SK-N-SH treated with all-trans-retinoic acid at 6 μM for 48 hours (cell line): ENCODE results near the gene STAC2.
A peak's percentile ranks its signal among the peaks of the same experiment; 100 is the strongest.

Experiments
- ATAC-seq: fragments of 200-7000 bp; cut with Tn5 transposase; 3 replicates; pipeline ENCODE4 v1.9.1; 2020; ENCODE audit warnings: mild to moderate bottlenecking, moderate library complexity
- ARNTL ChIP-seq: fragments of 450-650 bp; formaldehyde crosslinking; IDR thresholded peaks from 2 replicates; pipeline ENCODE4 v1.5.0; 2020; ENCODE audit warnings: low read depth, mild to moderate bottlenecking, moderate library complexity, borderline replicate concordance
- BACH2 ChIP-seq: fragments of 250-450 bp; sonication (Bioruptor Pico); IDR thresholded peaks from 2 replicates; pipeline ENCODE4 v1.9.0; 2021; ENCODE audit warnings: mild to moderate bottlenecking, borderline replicate concordance
- ESRRG ChIP-seq: fragments of 250-450 bp; sonication (Bioruptor Pico); IDR thresholded peaks from 2 replicates; pipeline ENCODE4 v1.6.1; 2021; ENCODE audit warnings: mild to moderate bottlenecking
- GLIS3 ChIP-seq: fragments of 250-450 bp; sonication (Bioruptor Pico); IDR thresholded peaks from 2 replicates; pipeline ENCODE4 v1.5.0; 2020; ENCODE audit warnings: mild to moderate bottlenecking, moderate library complexity
- ISL1 ChIP-seq: fragments of 250-450 bp; sonication (Bioruptor Pico); IDR thresholded peaks from 2 replicates; pipeline ENCODE4 v2.1.2; 2022; ENCODE audit warnings: mild to moderate bottlenecking, moderate library complexity
- OSR1 ChIP-seq: fragments of 250-450 bp; sonication (Bioruptor Pico); IDR thresholded peaks from 2 replicates; pipeline ENCODE4 v1.8.0; 2022; ENCODE audit warnings: moderate library complexity, mild to moderate bottlenecking, inconsistent platforms
- PPARA ChIP-seq: fragments of 250-450 bp; sonication (Bioruptor Pico); IDR thresholded peaks from 2 replicates; pipeline ENCODE4 v1.5.0; 2020; ENCODE audit warnings: mild to moderate bottlenecking, borderline replicate concordance
- RARB ChIP-seq: fragments of 250-450 bp; sonication (Bioruptor Pico); IDR thresholded peaks from 2 replicates; pipeline ENCODE4 v1.8.0; 2021; ENCODE audit warnings: mild to moderate bottlenecking, moderate library complexity
- TCF4 ChIP-seq: fragments of 250-450 bp; sonication (Bioruptor Pico); IDR thresholded peaks from 2 replicates; pipeline ENCODE4 v1.8.0; 2021; ENCODE audit warnings: mild to moderate bottlenecking, moderate library complexity, borderline replicate concordance
- TOX ChIP-seq: fragments of 250-450 bp; sonication (Bioruptor Pico); IDR thresholded peaks from 2 replicates; pipeline ENCODE4 v1.8.0; 2021; ENCODE audit warnings: mild to moderate bottlenecking, moderate library complexity, borderline replicate concordance
- ZC3H10 ChIP-seq: fragments of 250-450 bp; sonication (Bioruptor Pico); IDR thresholded peaks from 2 replicates; pipeline ENCODE4 v1.5.1; 2021; ENCODE audit warnings: mild to moderate bottlenecking, moderate library complexity
- ZFP3 ChIP-seq: fragments of 250-450 bp; sonication (Bioruptor Pico); IDR thresholded peaks from 2 replicates; pipeline ENCODE4 v1.5.0; 2020; ENCODE audit warnings: mild to moderate bottlenecking, moderate library complexity
- ZFP30 ChIP-seq: fragments of 450-650 bp; formaldehyde crosslinking; IDR thresholded peaks from 2 replicates; pipeline ENCODE4 v1.5.0; 2022; ENCODE audit warnings: mild to moderate bottlenecking, moderate library complexity
- ZNF565 ChIP-seq: fragments of 450-650 bp; formaldehyde crosslinking; conservative IDR thresholded peaks from 2 replicates; pipeline ENCODE4 v1.5.0; 2020; ENCODE audit warnings: low read depth, mild to moderate bottlenecking, moderate library complexity
- ZNF70 ChIP-seq: fragments of 450-650 bp; formaldehyde crosslinking; IDR thresholded peaks from 2 replicates; pipeline ENCODE4 v1.5.0; 2020; ENCODE audit warnings: mild to moderate bottlenecking, moderate library complexity
- ZNF8 ChIP-seq: fragments of 450-650 bp; formaldehyde crosslinking; IDR thresholded peaks from 2 replicates; pipeline ENCODE4 v1.5.0; 2020; ENCODE audit warnings: mild to moderate bottlenecking, moderate library complexity
- TF ChIP-seq, protein P1 (sequence below): fragments of 250-450 bp; sonication (Bioruptor Pico); IDR thresholded peaks from 2 replicates; pipeline ENCODE4 v1.5.1; 2021; ENCODE audit warnings: mild to moderate bottlenecking, moderate library complexity
- TF ChIP-seq, protein P2 (sequence below): fragments of 250-450 bp; sonication (Bioruptor Pico); IDR thresholded peaks from 2 replicates; pipeline ENCODE4 v1.5.0; 2020; ENCODE audit warnings: mild to moderate bottlenecking, moderate library complexity
- TF ChIP-seq, protein P3 (sequence below): fragments of 250-450 bp; sonication (Bioruptor Pico); IDR thresholded peaks from 2 replicates; pipeline ENCODE4 v1.5.1; 2020; ENCODE audit warnings: low read depth, mild to moderate bottlenecking, moderate library complexity
- TF ChIP-seq, protein P4 (sequence below): fragments of 250-450 bp; sonication (Bioruptor Pico); IDR thresholded peaks from 2 replicates; pipeline ENCODE4 v1.8.0; 2021; ENCODE audit warnings: low read depth, mild to moderate bottlenecking, moderate library complexity, borderline replicate concordance
- TF ChIP-seq, protein P5 (sequence below): fragments of 250-450 bp; sonication (Bioruptor Pico); IDR thresholded peaks from 2 replicates; pipeline ENCODE4 v1.8.0; 2020; ENCODE audit warnings: mild to moderate bottlenecking, moderate library complexity, borderline replicate concordance

STAC2 gene

DNA sequence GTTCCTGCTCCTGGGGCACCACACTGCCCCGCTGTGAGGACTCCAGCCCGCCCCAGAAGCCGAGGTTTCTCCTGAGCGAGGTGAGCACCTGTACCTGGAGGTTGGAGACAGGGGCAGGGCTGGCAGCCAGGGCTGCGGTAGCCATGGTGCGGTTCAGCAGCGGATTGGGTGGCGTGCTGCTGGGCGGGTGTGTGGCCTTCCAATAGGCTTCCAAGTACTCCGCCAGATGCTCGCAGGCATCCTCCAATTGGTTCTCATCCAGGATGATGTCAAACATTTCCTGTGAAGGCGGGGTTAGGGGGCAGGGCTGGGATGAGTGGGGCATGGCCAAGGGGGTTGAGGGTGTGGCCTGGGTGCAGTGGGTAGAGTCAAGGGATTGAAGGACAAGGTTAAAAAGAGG lies 48.5 kb downstream of the STAC2 start:
- TF ChIP-seq BACH2 (CRISPR knock-in tag) = no peak
- TF ChIP-seq TCF4 (CRISPR knock-in tag) = no peak
- no peak for TF ChIP-seq TOX (CRISPR knock-in tag)
- TF ChIP-seq, protein P1, sequence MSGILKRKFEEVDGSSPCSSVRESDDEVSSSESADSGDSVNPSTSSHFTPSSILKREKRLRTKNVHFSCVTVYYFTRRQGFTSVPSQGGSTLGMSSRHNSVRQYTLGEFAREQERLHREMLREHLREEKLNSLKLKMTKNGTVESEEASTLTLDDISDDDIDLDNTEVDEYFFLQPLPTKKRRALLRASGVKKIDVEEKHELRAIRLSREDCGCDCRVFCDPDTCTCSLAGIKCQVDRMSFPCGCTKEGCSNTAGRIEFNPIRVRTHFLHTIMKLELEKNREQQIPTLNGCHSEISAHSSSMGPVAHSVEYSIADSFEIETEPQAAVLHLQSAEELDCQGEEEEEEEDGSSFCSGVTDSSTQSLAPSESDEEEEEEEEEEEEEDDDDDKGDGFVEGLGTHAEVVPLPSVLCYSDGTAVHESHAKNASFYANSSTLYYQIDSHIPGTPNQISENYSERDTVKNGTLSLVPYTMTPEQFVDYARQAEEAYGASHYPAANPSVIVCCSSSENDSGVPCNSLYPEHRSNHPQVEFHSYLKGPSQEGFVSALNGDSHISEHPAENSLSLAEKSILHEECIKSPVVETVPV (CRISPR knock-in tag) = no peak
- TF ChIP-seq RARB (CRISPR knock-in tag) = no peak
- TF ChIP-seq, all 23 proteins: peak for 0
- ATAC-seq = peak; percentile 8; the same call in 2 of the 3 replicates

DNA sequence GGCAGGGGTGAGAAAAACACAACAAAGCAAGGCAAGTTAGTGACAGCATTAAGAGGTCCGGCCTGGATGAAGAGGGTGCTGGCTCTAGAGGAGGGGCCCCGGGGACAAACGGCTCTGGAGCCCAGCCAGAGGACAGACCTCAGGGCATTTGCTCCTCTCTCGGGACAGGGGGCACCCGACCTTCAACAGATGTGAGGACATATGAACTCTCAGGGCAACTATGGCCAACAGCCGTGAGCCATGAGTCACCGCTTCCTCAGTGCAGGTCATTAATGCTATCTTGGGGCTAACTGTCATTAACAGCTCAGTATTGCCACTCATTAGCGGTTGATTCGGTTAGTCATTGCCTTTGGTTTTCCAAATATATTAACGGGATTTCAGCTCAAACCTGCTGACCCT lies 50.1 kb downstream of the STAC2 start:
- no peak for TF ChIP-seq ZFP3 (CRISPR knock-in tag)
- TF ChIP-seq ZC3H10 (CRISPR knock-in tag) = no peak
- TF ChIP-seq, protein P2, sequence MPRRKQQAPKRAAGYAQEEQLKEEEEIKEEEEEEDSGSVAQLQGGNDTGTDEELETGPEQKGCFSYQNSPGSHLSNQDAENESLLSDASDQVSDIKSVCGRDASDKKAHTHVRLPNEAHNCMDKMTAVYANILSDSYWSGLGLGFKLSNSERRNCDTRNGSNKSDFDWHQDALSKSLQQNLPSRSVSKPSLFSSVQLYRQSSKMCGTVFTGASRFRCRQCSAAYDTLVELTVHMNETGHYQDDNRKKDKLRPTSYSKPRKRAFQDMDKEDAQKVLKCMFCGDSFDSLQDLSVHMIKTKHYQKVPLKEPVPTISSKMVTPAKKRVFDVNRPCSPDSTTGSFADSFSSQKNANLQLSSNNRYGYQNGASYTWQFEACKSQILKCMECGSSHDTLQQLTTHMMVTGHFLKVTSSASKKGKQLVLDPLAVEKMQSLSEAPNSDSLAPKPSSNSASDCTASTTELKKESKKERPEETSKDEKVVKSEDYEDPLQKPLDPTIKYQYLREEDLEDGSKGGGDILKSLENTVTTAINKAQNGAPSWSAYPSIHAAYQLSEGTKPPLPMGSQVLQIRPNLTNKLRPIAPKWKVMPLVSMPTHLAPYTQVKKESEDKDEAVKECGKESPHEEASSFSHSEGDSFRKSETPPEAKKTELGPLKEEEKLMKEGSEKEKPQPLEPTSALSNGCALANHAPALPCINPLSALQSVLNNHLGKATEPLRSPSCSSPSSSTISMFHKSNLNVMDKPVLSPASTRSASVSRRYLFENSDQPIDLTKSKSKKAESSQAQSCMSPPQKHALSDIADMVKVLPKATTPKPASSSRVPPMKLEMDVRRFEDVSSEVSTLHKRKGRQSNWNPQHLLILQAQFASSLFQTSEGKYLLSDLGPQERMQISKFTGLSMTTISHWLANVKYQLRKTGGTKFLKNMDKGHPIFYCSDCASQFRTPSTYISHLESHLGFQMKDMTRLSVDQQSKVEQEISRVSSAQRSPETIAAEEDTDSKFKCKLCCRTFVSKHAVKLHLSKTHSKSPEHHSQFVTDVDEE (CRISPR knock-in tag) = no peak
- no peak for TF ChIP-seq RARB (CRISPR knock-in tag)
- TF ChIP-seq, protein P3, sequence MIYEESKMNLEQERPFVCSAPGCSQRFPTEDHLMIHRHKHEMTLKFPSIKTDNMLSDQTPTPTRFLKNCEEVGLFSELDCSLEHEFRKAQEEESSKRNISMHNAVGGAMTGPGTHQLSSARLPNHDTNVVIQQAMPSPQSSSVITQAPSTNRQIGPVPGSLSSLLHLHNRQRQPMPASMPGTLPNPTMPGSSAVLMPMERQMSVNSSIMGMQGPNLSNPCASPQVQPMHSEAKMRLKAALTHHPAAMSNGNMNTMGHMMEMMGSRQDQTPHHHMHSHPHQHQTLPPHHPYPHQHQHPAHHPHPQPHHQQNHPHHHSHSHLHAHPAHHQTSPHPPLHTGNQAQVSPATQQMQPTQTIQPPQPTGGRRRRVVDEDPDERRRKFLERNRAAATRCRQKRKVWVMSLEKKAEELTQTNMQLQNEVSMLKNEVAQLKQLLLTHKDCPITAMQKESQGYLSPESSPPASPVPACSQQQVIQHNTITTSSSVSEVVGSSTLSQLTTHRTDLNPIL (CRISPR knock-in tag) = no peak
- no peak for TF ChIP-seq ZFP30 (CRISPR knock-in tag)
- TF ChIP-seq ARNTL (CRISPR knock-in tag) = no peak
- TF ChIP-seq PPARA (CRISPR knock-in tag) = no peak
- no peak for TF ChIP-seq ISL1
- TF ChIP-seq ZNF8 (CRISPR knock-in tag) = no peak
- TF ChIP-seq TCF4 (CRISPR knock-in tag) = no peak
- no peak for TF ChIP-seq ZNF70 (CRISPR knock-in tag)
- ATAC-seq = no peak

DNA sequence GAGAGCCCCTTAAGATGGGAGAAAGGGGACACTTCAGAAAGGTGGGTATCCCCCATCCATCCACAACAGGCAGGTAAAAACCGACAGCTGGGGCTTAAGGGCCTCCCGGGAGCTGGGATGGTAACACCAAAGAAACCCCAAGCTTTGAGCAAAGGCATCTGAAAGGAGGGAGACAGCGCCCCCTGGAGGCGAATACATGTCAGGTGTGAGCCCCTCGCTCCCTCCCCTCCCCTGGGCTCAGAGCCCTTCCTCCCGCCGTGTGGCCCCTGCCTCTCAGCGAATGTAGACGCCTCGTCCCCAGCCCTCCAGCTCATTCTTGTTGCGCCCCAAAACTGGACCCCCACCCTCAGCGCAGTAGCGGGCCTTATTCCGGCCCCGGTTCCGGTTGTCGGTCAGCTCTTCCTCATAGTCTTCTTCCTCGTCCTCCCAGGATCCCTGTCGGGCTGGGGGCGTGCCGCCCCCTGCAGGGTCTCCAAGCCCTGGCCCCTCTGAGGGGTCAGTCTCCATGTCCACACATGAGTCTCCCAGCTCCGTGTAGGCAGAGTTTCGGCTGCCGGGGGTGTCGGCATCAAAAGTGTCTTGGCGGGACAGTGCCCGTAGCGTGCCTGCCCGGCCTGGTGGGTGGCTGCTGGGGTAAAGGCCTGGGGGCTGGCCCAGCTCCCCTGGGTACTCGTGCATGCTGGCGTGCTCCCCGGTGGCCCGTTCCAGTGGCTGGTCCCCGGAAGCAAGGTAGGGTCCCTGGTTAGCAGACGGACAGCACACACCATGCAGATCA lies 50.6 kb downstream of the STAC2 start:
- ATAC-seq = peak; percentile 86
- TF ChIP-seq PPARA (CRISPR knock-in tag) (no peak), OSR1 (CRISPR knock-in tag) (no peak), ZNF8 (CRISPR knock-in tag) (no peak), ISL1 (no peak), GLIS3 (CRISPR knock-in tag) (no peak), ZNF565 (CRISPR knock-in tag) (no peak), RARB (CRISPR knock-in tag) (no peak), ESRRG (CRISPR knock-in tag) (no peak), TOX (CRISPR knock-in tag) (no peak), ZNF70 (CRISPR knock-in tag) (no peak)
- TF ChIP-seq, protein P4, sequence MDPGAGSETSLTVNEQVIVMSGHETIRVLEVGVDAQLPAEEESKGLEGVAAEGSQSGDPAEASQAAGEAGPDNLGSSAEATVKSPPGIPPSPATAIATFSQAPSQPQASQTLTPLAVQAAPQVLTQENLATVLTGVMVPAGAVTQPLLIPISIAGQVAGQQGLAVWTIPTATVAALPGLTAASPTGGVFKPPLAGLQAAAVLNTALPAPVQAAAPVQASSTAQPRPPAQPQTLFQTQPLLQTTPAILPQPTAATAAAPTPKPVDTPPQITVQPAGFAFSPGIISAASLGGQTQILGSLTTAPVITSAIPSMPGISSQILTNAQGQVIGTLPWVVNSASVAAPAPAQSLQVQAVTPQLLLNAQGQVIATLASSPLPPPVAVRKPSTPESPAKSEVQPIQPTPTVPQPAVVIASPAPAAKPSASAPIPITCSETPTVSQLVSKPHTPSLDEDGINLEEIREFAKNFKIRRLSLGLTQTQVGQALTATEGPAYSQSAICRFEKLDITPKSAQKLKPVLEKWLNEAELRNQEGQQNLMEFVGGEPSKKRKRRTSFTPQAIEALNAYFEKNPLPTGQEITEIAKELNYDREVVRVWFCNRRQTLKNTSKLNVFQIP (CRISPR knock-in tag) = no peak
- TF ChIP-seq, protein P2 (CRISPR knock-in tag) = no peak
- TF ChIP-seq, protein P1 (CRISPR knock-in tag) = no peak
- TF ChIP-seq, protein P5, sequence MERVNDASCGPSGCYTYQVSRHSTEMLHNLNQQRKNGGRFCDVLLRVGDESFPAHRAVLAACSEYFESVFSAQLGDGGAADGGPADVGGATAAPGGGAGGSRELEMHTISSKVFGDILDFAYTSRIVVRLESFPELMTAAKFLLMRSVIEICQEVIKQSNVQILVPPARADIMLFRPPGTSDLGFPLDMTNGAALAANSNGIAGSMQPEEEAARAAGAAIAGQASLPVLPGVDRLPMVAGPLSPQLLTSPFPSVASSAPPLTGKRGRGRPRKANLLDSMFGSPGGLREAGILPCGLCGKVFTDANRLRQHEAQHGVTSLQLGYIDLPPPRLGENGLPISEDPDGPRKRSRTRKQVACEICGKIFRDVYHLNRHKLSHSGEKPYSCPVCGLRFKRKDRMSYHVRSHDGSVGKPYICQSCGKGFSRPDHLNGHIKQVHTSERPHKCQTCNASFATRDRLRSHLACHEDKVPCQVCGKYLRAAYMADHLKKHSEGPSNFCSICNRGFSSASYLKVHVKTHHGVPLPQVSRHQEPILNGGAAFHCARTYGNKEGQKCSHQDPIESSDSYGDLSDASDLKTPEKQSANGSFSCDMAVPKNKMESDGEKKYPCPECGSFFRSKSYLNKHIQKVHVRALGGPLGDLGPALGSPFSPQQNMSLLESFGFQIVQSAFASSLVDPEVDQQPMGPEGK (CRISPR knock-in tag) = no peak
- TF ChIP-seq, protein P3 (CRISPR knock-in tag) = no peak
